Measurements from ENCODE around the gene CSKMT. TPM values are rescaled to one million over a fixed set of nuclear protein-coding genes. Genes with fewer than 3 reads are reported as not detected.

Gene CSKMT
- polyA plus RNA-seq, 1 experiment, result 6.6 TPM

DNA sequence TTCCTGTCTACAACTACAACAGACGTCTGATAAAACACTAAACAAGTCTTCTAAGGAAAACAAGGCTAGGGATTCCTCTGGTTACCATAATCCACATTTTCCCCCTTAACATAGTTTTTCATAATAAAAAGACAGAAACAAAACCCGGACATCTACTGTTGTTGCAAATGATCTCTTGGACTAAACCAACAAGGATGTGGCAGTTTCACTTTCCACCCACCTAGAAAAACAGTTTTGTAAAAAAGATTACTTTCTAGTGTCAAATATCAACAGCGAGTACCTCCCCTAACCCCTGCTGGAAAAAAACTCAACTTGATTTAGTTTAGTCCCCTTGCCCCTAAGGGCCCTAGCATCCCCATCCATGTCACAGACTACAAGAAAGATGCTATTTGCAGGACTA lies 47.7 kb downstream of the CSKMT start:
- DNase-seq (ENCODE audit: low read depth), result no peak
- H3K27me3 ChIP-seq (ENCODE audit: control insufficient read depth, insufficient read depth, low read length), result no peaks in the 10 kb centered on the region
- H3K4me3 ChIP-seq (ENCODE audit: low read depth, low read length), result no peak overlapping the region
- TF ChIP-seq CTCF (IDR thresholded peaks at IDR 0.05; ENCODE audit: insufficient read depth, low read depth, low read length), result no peak
- ChIA-PET POLR2A (no interaction called here), CTCF (interaction anchor here (0.9 kb wide), 1 partner anchor 24 kb away, joined by 3 read pairs; the partner anchor contains the start of gene LRRN4CL)
- H3K36me3 ChIP-seq (ENCODE audit: control insufficient read depth, insufficient read depth, low read length), result peaks cover 37% of the 10 kb centered on the region

- ChIA-PET CTCF (interaction anchor here (0.9 kb wide), 1 partner anchor 24 kb away, joined by 3 read pairs; the partner anchor contains the start of gene LRRN4CL), POLR2A (no interaction called here)
- DNase-seq (ENCODE audit: low read depth), result no peak
- Histone ChIP-seq H3K27me3 (ENCODE audit: control insufficient read depth, insufficient read depth, low read length) (no peaks in the 10 kb centered on the region), H3K4me3 (ENCODE audit: low read depth, low read length) (no peak overlapping the region), H3K36me3 (ENCODE audit: control insufficient read depth, insufficient read depth, low read length) (peaks cover 38% of the 10 kb centered on the region)
- TF ChIP-seq CTCF (IDR thresholded peaks at IDR 0.05; ENCODE audit: insufficient read depth, low read depth, low read length), result no peak
Observed at GRCh38 chr11:62713343-62713742, 48.2 kb downstream of the CSKMT start.

- no peak for DNase-seq (ENCODE audit: low read depth)
- Histone ChIP-seq H3K36me3 (ENCODE audit: control insufficient read depth, insufficient read depth, low read length) (peaks cover 49% of the 10 kb centered on the region), H3K27me3 (ENCODE audit: control insufficient read depth, insufficient read depth, low read length) (no peaks in the 10 kb centered on the region), H3K4me3 (ENCODE audit: low read depth, low read length) (no peak overlapping the region)
- CTCF ChIA-PET, result interaction anchor here (1.1 to 1.3 kb wide), 2 partner anchors 53 to 104 kb away, joined by 3 to 4 read pairs; no protein-coding TSS in a partner anchor
- TF ChIP-seq CTCF (IDR thresholded peaks at IDR 0.05; ENCODE audit: insufficient read depth, low read depth, low read length), result no peak
- POLR2A ChIA-PET, result no interaction called here
Observed at GRCh38 chr11:62715150-62716130, 50.3 kb downstream of the CSKMT start.

DNA sequence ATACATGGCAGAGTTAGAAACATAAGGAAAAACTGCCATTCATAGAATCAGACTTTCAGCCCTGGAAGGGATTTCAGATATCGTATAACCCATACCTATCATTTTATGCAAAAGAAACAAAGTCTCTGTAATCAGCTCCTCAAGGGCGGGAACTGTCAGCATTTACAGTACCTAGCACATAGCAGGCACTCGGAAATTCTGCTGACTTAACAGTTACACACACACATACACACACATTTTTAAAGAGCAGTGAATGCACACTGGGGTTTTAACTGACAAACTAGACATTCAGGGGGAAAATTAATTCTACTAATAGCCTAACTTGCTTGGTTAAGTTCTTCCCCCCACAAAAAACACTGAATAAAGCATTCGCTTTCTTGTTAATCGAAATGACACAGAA lies 51.1 kb downstream of the CSKMT start:
- Histone ChIP-seq H3K4me3 (ENCODE audit: low read depth, low read length) (no peak overlapping the region), H3K36me3 (ENCODE audit: control insufficient read depth, insufficient read depth, low read length) (peaks cover 47% of the 10 kb centered on the region), H3K27me3 (ENCODE audit: control insufficient read depth, insufficient read depth, low read length) (no peaks in the 10 kb centered on the region)
- DNase-seq (ENCODE audit: low read depth), result no peak
- TF ChIP-seq CTCF (IDR thresholded peaks at IDR 0.05; ENCODE audit: insufficient read depth, low read depth, low read length), result no peak
- ChIA-PET POLR2A (no interaction called here), CTCF (interaction anchor here (1.1 to 1.3 kb wide), 3 partner anchors 11 to 104 kb away, joined by 3 to 4 read pairs (median 3); partner anchors contain the start of gene HNRNPUL2)

- no peak for TF ChIP-seq CTCF (IDR thresholded peaks at IDR 0.05; ENCODE audit: insufficient read depth, low read depth, low read length)
- POLR2A ChIA-PET, result no interaction called here
- DNase-seq (ENCODE audit: low read depth), result no peak
- H3K4me3 ChIP-seq (ENCODE audit: low read depth, low read length), result no peak overlapping the region
- H3K36me3 ChIP-seq (ENCODE audit: control insufficient read depth, insufficient read depth, low read length), result peaks cover 48% of the 10 kb centered on the region
- no peaks in the 10 kb centered on the region for H3K27me3 ChIP-seq (ENCODE audit: control insufficient read depth, insufficient read depth, low read length)
- CTCF ChIA-PET, result interaction anchor here (0.6 to 1.3 kb wide), 3 partner anchors 10 to 926 kb away, joined by 3 read pairs; partner anchors contain the start of gene HNRNPUL2
Observed at GRCh38 chr11:62716816-62717215, 51.7 kb downstream of the CSKMT start.

Measured in BJ (cell line).